ENCODE measurements around the gene C2orf92. TPM values are rescaled to one million over a fixed set of nuclear protein-coding genes. Genes with fewer than 3 reads are reported as not detected.
"Not testable (repeated sequence)": the region's sequence is repeated elsewhere in the genome, so short reads cannot be mapped to it uniquely, and the experiment has no call there.

C2orf92 gene
- total and polyA plus RNA-seq, 7 donors = 0.89 to 3.6 (median 1.9) TPM

DNA sequence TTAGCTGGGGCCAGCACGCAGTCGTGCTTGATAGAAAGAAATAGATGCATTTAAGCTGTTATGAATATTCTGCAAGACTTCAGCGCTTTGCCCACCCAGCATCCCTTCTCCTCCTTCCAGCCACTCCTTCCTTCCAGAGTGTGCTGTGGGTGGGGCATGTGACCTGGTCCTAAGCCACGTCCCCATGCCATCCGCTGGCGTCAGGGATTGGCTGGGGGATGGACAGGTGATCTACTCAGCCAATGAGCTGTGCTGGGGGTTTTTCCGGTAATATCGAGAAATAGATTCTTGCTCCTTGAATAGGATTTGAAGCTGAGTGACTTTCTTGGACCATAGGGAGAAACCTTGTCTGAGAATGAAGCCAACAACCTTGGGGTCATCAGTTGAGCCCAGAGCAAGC, 39.1 kb downstream of the C2orf92 start:
- Histone ChIP-seq H3K36me3 (ENCODE audit: insufficient read depth in 1 of 2, low read depth in 1 of 2) (no peaks in the 10 kb centered on the region), H3K27ac (no peak overlapping the region), H3K27me3 (ENCODE audit: insufficient read depth in 3 of 3, low read length in 2 of 3) (peaks cover 0 to 5% (median 0%) of the 10 kb centered on the region in 3 donors), H3K4me3 (no peak overlapping the region), H3K4me1 (no peaks in the 10 kb centered on the region), H3K9me3 (no peaks in the 10 kb centered on the region)
- ATAC-seq (no peak), DNase-seq (no peak)
- TF ChIP-seq, protein P1, sequence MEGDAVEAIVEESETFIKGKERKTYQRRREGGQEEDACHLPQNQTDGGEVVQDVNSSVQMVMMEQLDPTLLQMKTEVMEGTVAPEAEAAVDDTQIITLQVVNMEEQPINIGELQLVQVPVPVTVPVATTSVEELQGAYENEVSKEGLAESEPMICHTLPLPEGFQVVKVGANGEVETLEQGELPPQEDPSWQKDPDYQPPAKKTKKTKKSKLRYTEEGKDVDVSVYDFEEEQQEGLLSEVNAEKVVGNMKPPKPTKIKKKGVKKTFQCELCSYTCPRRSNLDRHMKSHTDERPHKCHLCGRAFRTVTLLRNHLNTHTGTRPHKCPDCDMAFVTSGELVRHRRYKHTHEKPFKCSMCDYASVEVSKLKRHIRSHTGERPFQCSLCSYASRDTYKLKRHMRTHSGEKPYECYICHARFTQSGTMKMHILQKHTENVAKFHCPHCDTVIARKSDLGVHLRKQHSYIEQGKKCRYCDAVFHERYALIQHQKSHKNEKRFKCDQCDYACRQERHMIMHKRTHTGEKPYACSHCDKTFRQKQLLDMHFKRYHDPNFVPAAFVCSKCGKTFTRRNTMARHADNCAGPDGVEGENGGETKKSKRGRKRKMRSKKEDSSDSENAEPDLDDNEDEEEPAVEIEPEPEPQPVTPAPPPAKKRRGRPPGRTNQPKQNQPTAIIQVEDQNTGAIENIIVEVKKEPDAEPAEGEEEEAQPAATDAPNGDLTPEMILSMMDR (IDR thresholded peaks at IDR 0.05) = no peak
- intact Hi-C loops (cut with DNase I) = no loop called here
- 84 to 87% (median 86%) methylated on average over 8 of the region's 8 CpGs for WGBS, 3 donors

DNA sequence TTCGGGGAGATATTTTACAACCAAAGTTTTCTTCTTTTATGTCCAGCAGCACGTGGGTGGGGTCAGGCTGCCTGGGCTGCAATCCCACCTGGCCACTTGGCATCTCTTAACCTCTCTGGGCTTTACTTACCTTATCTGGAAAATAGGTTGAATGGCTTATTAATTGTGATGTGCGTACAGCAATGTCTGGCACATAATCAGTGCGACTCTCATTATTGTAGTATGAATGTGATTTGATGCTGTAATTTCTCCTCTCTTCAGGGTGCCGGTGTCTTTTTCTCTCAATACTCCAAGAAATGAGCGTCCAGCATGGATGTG, 41.8 kb downstream of the C2orf92 start:
- no peak for DNase-seq
- 79 to 84% (median 81%) methylated on average over 6 of the region's 6 CpGs for WGBS, 3 donors
- Histone ChIP-seq H3K9me3 (no peaks in the 10 kb centered on the region), H3K27me3 (ENCODE audit: insufficient read depth in 3 of 3, low read length in 2 of 3) (peaks cover 0 to 5% (median 0%) of the 10 kb centered on the region in 3 donors), H3K4me3 (no peak overlapping the region), H3K4me1 (no peaks in the 10 kb centered on the region), H3K36me3 (ENCODE audit: insufficient read depth in 1 of 2, low read depth in 1 of 2) (no peaks in the 10 kb centered on the region), H3K27ac (no peak overlapping the region)
- intact Hi-C loops (cut with DNase I) = no loop called here
- TF ChIP-seq, protein P1 (IDR thresholded peaks at IDR 0.05) = no peak
- no peak for ATAC-seq

DNA sequence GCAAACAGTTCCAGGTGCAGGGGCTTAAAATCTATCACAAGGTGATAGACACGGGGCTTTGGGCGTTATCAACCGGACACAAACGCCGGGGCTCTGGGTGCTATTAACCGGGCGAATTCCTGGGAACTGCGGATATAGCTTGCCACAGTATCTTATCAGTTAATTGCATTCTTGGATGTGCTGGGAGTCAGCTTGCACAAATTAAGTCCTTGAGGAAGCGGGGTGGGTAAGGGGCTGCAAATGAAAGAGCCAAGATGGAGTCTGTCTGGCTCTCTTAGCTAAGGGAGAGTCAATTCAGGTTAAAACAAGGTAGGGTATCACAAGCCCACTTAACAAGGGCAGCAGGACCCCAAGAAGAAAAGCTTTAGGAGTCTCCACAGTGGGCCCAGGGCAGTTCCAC, 42.7 kb downstream of the C2orf92 start:
- H3K36me3 ChIP-seq (ENCODE audit: insufficient read depth in 1 of 2, low read depth in 1 of 2); H3K27me3 ChIP-seq (ENCODE audit: insufficient read depth in 3 of 3, low read length in 2 of 3); H3K4me3 ChIP-seq; H3K9me3 ChIP-seq; H3K27ac ChIP-seq; H3K4me1 ChIP-seq; ATAC-seq; intact Hi-C loops (cut with DNase I): not testable (repeated sequence)
- peak in 1 of 2 donors; percentile 3 for DNase-seq
- 79 to 82% (median 79%) methylated on average over 9 of the region's 9 CpGs for WGBS, 3 donors

DNA sequence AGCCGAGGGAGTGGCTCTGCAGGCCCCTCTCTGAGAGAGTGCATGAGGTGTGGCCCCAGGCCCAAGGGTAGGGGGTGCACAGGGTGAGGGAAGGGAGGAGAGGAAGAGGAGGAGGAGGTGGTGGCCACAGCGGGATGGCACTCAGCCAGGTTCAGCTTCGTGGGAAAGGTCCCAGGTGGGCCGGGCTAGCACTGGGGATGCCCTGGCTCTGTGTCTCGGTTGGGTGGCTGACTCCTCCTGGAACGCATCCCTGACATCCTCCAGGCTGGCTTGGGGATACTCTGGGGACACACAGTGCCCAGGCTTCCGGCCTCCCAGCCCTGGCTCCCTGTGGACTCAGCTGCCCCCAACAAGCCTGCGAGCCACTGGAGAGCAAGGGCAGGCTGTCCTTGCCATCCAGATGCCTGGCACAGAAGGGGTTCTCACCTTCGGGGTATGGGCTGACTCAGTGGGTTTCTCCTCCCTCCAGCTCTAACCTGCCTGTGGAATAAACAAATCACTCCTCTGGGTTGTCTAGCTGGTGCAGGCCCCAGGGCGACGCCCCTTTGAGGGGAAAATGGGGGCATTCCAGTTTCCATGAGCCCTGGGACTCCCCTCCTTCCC, 43.3 kb downstream of the C2orf92 start:
- 50 to 71% (median 56%) methylated on average over 11 of the region's 11 CpGs for WGBS, 3 donors
- DNase-seq (peak in 1 of 2 donors; percentile 43), ATAC-seq (no peak)
- no peaks in the 10 kb centered on the region for H3K4me1 ChIP-seq
- no peaks in the 10 kb centered on the region for H3K36me3 ChIP-seq (ENCODE audit: insufficient read depth in 1 of 2, low read depth in 1 of 2)
- H3K4me3 ChIP-seq = no peak overlapping the region
- intact Hi-C loops (cut with DNase I) = no loop called here
- TF ChIP-seq, protein P1 (IDR thresholded peaks at IDR 0.05) = no peak
- no peak overlapping the region for H3K27ac ChIP-seq
- peaks cover 0 to 5% (median 0%) of the 10 kb centered on the region in 3 donors for H3K27me3 ChIP-seq (ENCODE audit: insufficient read depth in 3 of 3, low read length in 2 of 3)
- no peaks in the 10 kb centered on the region for H3K9me3 ChIP-seq

DNA sequence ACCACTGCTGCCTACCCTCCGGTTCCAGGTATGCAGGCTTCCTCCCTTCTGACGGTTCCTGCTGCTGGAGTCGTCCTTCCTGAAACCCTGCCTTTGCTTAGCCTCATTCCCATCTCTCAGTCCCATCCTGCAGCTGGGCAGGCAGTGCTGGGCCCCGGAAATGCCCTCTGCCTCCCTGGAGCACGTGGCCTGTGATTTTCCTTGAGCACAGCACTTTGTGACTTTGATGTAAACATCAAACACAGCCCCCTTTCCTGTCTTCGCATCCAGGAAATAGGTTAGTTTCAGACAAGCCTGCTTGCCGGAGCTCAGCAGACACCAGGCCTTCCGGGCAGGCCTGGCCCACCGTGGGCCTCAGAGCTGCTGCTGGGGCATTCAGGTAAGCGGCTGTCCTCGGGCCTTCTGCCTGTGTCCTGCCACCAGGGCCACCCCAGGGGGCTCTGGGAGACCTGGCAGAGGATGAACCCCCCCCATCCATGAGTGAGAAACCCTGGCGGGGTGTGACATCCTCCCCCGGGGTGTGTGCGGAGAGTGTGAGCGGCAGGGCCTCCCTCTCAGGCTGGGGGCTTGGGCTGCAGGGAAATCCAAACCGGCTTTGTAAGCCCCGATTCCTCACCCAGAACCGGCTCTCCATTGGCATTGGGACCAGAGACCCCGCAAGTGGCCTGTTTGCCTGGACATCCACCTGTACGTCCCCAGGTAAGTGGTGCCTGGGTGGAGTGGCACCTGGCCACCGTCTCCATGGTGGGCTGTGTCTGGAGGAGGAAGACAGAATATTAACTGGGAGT, 44.0 kb downstream of the C2orf92 start, which contains the start of gene ZAP70:
ZAP70 (plus strand) TSS at position 281 of the 788 bp plus-strand sequence. CDS start 10,461 bp downstream, outside the sequence.
- H3K27ac ChIP-seq = no peak within 1 kb of the TSS
- TF ChIP-seq, protein P1 (IDR thresholded peaks at IDR 0.05) = no peak
- WGBS, 3 donors = 78 to 81% (median 79%) methylated on average over 21 of the region's 21 CpGs
- peaks cover 0 to 5% (median 0%) of the 10 kb centered on the region in 3 donors for H3K27me3 ChIP-seq (ENCODE audit: insufficient read depth in 3 of 3, low read length in 2 of 3)
- no peak for ATAC-seq
- H3K36me3 ChIP-seq (ENCODE audit: insufficient read depth in 1 of 2, low read depth in 1 of 2) = no peaks in the 10 kb centered on the region
- H3K4me1 ChIP-seq = no peaks in the 10 kb centered on the region
- intact Hi-C loops (cut with DNase I) = no loop called here
- no peak within 1 kb of the TSS for H3K4me3 ChIP-seq
- peak in 1 of 2 donors; percentile 35 for DNase-seq
- H3K9me3 ChIP-seq = no peaks in the 10 kb centered on the region

All from psoas muscle (tissue), 8 donors.